Breast epithelium (tissue), 4 donors: ENCODE results near the gene TSEN34. TPM values are rescaled to one million over a fixed set of nuclear protein-coding genes. Genes with fewer than 3 reads are reported as not detected.

Experiments used
- DNase-seq, 2 donors: peaks; one replicate each; pipeline ENCODE4 v3.0.0-alpha.2; 2019; ENCODE audit warnings: low spot score in 2 of 2
- H3K27ac ChIP-seq, 2 donors: fragments of 200-600 bp; sonication (generic) in 1 of 2; one replicate each; pipeline ENCODE4 v1.5.1; 2016 to 2019; ENCODE audit warnings: mild to moderate bottlenecking in 1 of 2
- H3K27me3 ChIP-seq, 2 donors: fragments of 200-600 bp; sonication (generic) in 1 of 2; one replicate each; pipeline versions ENCODE4 v1.5.1 to v1.6.0; 2017 to 2019; ENCODE audit warnings: control low read depth in 1 of 2, mild to moderate bottlenecking in 1 of 2
- H3K36me3 ChIP-seq: fragments of 200-600 bp; one replicate; pipeline ENCODE4 v1.5.1; 2019
- H3K4me1 ChIP-seq, 2 donors: fragments of 200-600 bp; sonication (generic); one replicate each; pipeline ENCODE4 v1.5.1; 2016 to 2019; ENCODE audit warnings: control low read depth in 1 of 2
- H3K4me3 ChIP-seq, 3 donors: fragments of 200-600 bp; sonication (generic); 1 replicate in 2 of 3; 2 replicates in 1 of 3; pipeline ENCODE4 v1.5.1; 2016 to 2019; ENCODE audit warnings: mild to moderate bottlenecking in 3 of 3, moderate library complexity in 2 of 3
- H3K9me3 ChIP-seq, 2 donors: fragments of 200-600 bp; sonication (generic) in 1 of 2; one replicate each; pipeline ENCODE4 v1.5.1; 2016 to 2019; ENCODE audit warnings: control low read depth in 1 of 2
- CTCF ChIP-seq, 3 donors: fragments of 450-650 bp; IDR thresholded peaks; one replicate each; pipeline ENCODE4 v1.5.1; 2016 to 2017; ENCODE audit warnings: antibody characterized with exemption in 3 of 3, mild to moderate bottlenecking in 3 of 3, moderate library complexity in 3 of 3
- POLR2A ChIP-seq: fragments of 450-650 bp; IDR thresholded peaks from one replicate; pipeline ENCODE4 v1.6.1; 2016; ENCODE audit warnings: antibody characterized with exemption, mild to moderate bottlenecking, moderate library complexity
- POLR2AphosphoS5 ChIP-seq, 3 donors: sonication (generic); formaldehyde crosslinking; IDR thresholded peaks; one replicate each; pipeline ENCODE4 v1.6.1; 2017; ENCODE audit warnings: antibody characterized with exemption in 3 of 3
- intact Hi-C: fragments of 100-400 bp; cut with DNase I; formaldehyde crosslinking; loops from one replicate; pipeline ENCODE4 v1.15.1; 2023; ENCODE audit warnings: low total_unique reads
- total RNA-seq, 3 donors: library from RNA; depleted of rRNA; stranded (reverse); fragments of >200 nt; gene quantifications; one replicate each; pipeline ENCODE4 v1.1.0, GENCODE V29; 2016

Gene TSEN34
- total RNA-seq, 3 donors from 2014 or later: 59.5 to 80.3 (median 74.4) TPM

GRCh38 chr19:54199401-54199800 lies 8.3 kb downstream of the TSEN34 start:
- no peak for TF ChIP-seq POLR2AphosphoS5 (IDR thresholded peaks at IDR 0.05)
- no peak for TF ChIP-seq POLR2A
- TF ChIP-seq CTCF (IDR thresholded peaks at IDR 0.05): no peak
- Histone ChIP-seq H3K27ac (peak overlapping the region in 1 of 2 donors; percentile 97), H3K27me3 (no peaks in the 10 kb centered on the region), H3K36me3 (no peaks in the 10 kb centered on the region), H3K4me1 (peaks cover 5 to 13% of the 10 kb centered on the region in 2 donors), H3K9me3 (no peaks in the 10 kb centered on the region), H3K4me3 (no peak overlapping the region)
- DNase-seq: no peak
- intact Hi-C loops: no loop called here

GRCh38 chr19:54201172-54201701 lies 10.1 kb downstream of the TSEN34 start:
- TF ChIP-seq POLR2A (no peak), CTCF (IDR thresholded peaks at IDR 0.05) (no peak), POLR2AphosphoS5 (IDR thresholded peaks at IDR 0.05) (no peak)
- Histone ChIP-seq H3K9me3 (no peaks in the 10 kb centered on the region), H3K27me3 (no peaks in the 10 kb centered on the region), H3K4me1 (peaks cover 5 to 13% of the 10 kb centered on the region in 2 donors), H3K36me3 (no peaks in the 10 kb centered on the region), H3K27ac (peak overlapping the region; percentile 97), H3K4me3 (peak overlapping the region; percentile 60 to 93 (median 68))
- DNase-seq: no peak
- intact Hi-C loops: no loop called here

- intact Hi-C loops: no loop called here
- TF ChIP-seq POLR2A (no peak), POLR2AphosphoS5 (IDR thresholded peaks at IDR 0.05) (no peak), CTCF (IDR thresholded peaks at IDR 0.05) (no peak)
- H3K27ac ChIP-seq: peak overlapping the region; percentile 1 to 97
- no peaks in the 10 kb centered on the region for H3K9me3 ChIP-seq
- DNase-seq: no peak
- peak overlapping the region; percentile 60 to 93 (median 68) for H3K4me3 ChIP-seq
- H3K36me3 ChIP-seq: peaks cover 4% of the 10 kb centered on the region
- H3K27me3 ChIP-seq: no peaks in the 10 kb centered on the region
- peaks cover 5 to 13% of the 10 kb centered on the region in 2 donors for H3K4me1 ChIP-seq
Observed at GRCh38 chr19:54201980-54202379, 10.9 kb downstream of the TSEN34 start.

- DNase-seq: no peak
- TF ChIP-seq POLR2AphosphoS5 (IDR thresholded peaks at IDR 0.05): no peak
- TF ChIP-seq CTCF (IDR thresholded peaks at IDR 0.05): no peak
- no peak for TF ChIP-seq POLR2A
- no peaks in the 10 kb centered on the region for H3K27me3 ChIP-seq
- H3K4me3 ChIP-seq: peak overlapping the region in 1 of 3 donors; percentile 93
- peaks cover 5 to 13% of the 10 kb centered on the region in 2 donors for H3K4me1 ChIP-seq
- H3K27ac ChIP-seq: no peak overlapping the region
- no peaks in the 10 kb centered on the region for H3K9me3 ChIP-seq
- H3K36me3 ChIP-seq: peaks cover 4% of the 10 kb centered on the region
- intact Hi-C loops: no loop called here
Observed at GRCh38 chr19:54203151-54203611, 12.1 kb downstream of the TSEN34 start.

- TF ChIP-seq POLR2A (no peak), CTCF (IDR thresholded peaks at IDR 0.05) (no peak), POLR2AphosphoS5 (IDR thresholded peaks at IDR 0.05) (no peak)
- no peak for DNase-seq
- Histone ChIP-seq H3K27ac (no peak overlapping the region), H3K9me3 (no peaks in the 10 kb centered on the region), H3K27me3 (no peaks in the 10 kb centered on the region), H3K36me3 (peaks cover 4% of the 10 kb centered on the region), H3K4me3 (peak overlapping the region in 1 of 3 donors; percentile 93), H3K4me1 (peaks cover 13 to 18% of the 10 kb centered on the region in 2 donors)
- intact Hi-C loops: no loop called here
Observed at GRCh38 chr19:54204767-54205468, 13.8 kb downstream of the TSEN34 start.
